DMS79 (cell line): Measurements from ENCODE around the gene AMELY.
"Not testable (repeated sequence)": the region's sequence is repeated elsewhere in the genome, so short reads cannot be mapped to it uniquely, and the experiment has no call there.

ENCODE experiments used
- DNase-seq: peaks from one replicate; lab custom pipeline; 2025; lab: John Stamatoyannopoulos, UW

AMELY gene, protein sequence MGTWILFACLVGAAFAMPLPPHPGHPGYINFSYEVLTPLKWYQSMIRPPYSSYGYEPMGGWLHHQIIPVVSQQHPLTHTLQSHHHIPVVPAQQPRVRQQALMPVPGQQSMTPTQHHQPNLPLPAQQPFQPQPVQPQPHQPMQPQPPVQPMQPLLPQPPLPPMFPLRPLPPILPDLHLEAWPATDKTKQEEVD

GRCh38 chrY:6911253-6911881, at the start of gene AMELY:
TSS of gene AMELY (minus strand) at chrY:6911752. CDS start at chrY:6872608, 39,144 bp downstream.
- no peak for DNase-seq

DNA sequence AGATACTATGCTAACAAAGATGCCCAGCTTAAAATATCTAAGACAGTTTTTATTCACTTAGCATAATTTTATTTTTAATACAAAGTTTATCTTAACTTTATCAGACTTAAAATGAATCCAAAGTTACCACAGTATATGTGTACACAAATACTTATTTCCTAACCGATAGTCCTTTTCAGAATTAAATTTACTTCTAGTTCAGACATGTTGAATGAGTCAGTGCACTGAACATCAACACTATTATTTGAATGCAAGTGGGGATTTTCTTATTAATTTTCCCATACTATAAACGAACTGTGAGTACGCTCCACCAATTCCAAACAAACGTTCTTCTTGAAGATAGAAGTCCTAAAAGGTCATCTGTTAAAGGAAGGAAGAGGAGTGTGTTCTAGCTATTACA, 38.4 kb upstream of the AMELY start:
- no peak for DNase-seq

DNA sequence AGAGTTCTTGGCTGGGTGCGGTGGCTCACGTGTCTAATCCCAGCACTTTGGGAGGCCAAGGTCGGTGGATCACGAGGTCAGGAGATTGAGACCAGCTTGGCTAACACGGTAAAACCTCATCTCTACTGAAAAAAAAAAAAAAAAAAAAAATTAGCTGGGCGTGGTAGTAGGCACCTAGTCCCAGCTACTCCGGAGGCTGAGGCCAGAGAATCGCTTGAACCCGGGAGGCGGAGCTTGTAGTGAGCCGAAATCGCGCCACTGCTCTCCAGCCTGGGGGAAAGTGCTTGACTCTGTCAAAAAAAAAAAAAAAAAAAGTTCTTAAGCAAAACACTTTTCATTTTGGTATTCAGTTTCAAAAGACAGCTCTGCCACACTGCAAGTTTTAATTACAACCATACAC, 36.8 kb upstream of the AMELY start:
- DNase-seq, result no peak

DNA sequence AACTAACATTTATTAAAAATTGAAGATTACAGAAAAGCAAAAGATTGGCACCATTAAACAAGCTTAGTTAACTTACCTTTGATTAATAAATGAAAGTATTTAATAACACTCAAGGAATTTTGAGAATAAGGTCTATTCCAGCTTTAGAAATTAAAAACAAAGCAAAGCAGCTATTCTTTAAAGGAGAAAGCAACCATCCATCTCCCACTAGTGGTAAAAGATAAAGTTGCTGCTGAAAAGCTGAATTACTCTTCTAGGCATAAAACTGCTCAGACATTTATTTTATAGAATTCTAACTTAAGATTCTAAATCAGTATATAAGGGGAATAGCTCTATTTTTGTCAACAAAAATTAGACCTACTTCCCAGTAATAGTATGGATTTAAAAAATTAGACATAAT, 36.1 kb upstream of the AMELY start:
- DNase-seq, result no peak

DNA sequence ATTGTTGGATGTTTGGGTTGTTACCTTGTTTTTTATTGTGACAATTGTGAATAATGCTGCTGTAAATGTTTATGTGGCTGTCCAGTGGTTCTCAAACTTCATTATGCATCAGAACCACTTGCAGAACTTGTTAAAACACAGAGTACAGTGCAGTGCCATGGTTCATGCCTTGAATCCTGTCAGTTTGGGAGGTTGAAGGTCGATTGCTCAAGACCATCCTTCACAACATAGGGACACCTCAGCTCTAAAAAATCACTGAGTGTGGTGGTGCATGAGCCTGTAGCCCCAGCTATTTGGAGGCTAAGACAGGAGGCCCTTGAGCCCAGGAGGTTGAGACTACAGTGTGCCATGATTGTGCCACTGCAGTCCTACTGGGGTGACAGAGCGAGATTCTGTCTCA, 23.9 kb upstream of the AMELY start:
- DNase-seq, result no peak

GRCh38 chrY:6931779-6932396, 20.3 kb upstream of the AMELY start:
- DNase-seq, result no peak

GRCh38 chrY:6929237-6929636, 17.7 kb upstream of the AMELY start:
- no peak for DNase-seq

DNA sequence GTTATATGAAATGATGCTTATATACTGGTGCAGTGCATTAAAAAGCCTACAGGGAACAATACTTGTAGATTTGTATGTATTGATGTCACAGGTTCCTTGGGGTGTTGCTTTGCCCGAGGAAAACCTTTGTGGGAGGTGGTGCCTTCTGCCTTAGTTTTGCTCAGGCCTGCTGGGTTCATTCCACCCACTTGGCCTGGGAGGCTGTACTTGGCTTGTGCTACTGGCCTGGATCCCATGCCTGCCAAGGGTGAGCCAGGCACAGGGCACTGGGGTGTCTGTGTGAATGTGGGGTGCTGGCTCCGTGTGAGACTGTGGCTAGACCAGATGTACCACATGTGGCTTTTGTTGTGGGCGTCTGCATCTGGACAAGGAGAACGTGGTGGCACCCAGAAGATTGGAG, 16.7 kb upstream of the AMELY start:
- no peak for DNase-seq

GRCh38 chrY:6921061-6921460, 9.5 kb upstream of the AMELY start:
- no peak for DNase-seq

- no peak for DNase-seq
Observed at GRCh38 chrY:6913362-6913761, 1.8 kb upstream of the AMELY start.

DNA sequence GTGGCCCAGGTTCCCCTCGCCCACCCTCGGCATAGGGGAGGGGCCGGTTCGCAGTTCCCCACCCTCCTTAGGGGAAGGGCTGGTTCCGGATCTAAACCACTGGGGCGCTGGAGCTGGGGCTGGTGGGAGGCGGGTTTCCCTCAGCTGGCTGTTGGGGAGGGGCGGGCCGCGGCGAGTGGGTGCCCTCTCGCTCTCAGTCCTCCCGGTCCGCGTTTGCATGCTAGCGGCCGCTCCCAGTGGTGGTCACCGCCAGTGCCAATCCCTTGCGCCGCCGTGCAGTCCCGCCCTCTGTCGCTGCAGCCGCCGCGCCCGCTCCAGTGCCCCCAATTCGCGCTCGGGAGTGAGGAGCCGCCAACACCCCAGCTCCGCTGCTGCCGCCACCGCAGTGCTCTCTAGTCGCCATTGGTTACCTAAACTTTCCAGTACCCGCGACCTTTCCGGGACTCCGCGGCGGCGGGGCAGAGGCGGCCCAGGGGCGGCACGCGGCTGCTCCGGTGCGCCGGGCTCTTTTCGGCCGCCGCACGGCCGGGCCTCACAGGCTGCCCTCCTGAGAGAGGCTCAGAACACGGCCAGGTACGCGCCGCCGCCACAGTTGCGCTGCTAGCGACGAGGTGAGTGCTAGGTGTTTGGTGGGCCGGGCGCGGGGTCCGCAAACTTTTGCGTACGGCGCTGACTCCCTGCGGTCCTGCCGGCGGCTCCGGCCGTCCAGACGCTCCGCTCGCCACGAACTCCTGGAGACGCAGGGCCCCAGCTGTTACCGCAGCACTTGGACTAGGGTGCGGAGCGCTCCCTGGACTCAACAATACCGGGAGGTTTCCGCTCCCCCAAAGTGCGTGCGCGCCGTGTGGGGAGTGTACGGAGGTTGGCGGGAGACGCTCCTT, 940 bp downstream of the AMELY start, which contains the start of gene TBL1Y:
Gene TBL1Y, plus strand, starts transcription at position 326 of the 881 bp plus-strand sequence. CDS start 114,388 bp downstream, outside the sequence.
- peak; percentile 2 for DNase-seq

DNA sequence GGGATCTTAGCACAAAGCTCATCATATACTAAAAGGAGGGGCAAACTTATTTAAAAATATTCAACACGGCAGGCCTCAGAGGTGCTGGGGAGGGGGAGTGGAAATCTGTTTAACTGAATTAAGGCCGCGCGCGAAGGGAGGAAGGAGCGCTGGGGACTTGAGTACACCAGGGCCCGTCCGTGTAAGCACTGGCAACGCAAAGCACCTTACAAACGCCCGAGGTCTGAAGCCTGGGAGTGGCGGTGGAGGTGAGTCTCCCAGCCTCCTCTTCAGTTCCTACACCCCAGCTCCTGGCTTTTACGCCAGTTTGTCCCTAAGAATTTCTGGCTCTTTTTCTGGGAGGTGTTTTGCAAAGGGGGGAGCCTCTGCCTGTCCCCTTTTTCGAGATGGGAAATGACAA, 1.7 kb downstream of the AMELY start:
- DNase-seq, result no peak

DNA sequence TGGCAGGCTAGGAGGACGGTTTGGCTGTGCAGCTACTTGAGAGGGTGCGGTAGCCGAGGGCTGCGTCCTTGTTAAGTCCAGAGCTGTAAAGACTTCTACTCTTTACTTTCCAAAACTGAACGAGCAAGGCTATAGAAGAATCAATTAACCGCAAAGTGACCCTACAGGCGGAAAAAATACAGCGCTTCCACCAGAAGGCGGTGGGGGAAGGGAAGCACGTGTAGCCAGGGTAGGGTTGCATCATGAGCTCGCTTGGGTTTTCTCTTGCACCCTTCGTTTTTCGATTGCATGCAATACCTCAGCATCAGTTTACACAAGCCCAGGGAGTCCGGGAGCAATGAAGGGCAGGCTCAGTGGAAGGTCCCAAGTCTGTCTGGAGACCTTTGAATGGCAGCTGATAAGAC, 2.4 kb downstream of the AMELY start:
- DNase-seq, result peak; percentile 38

- DNase-seq, result not testable (repeated sequence)
Observed at GRCh38 chrY:6908021-6908420, 3.5 kb downstream of the AMELY start.

DNA sequence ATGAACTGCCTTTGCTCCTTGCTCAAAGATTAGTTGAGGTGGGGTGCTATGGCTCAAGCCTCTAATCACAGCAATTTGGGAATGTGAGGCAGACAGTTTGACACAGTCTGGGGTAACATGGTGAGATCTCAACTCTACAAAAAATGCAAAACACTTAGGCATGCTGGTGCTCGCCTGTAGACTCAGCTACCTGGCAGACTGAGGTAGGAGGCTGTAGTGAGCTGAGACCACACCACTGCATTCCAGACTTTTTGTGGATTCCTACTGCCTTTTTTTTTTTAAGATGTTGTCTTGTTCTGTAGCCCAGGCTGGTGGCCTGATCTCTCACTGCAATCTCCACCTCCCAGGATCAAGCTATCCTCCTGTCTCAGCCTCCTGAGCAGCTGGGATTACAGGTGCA, 4.0 kb downstream of the AMELY start:
- no peak for DNase-seq

DNA sequence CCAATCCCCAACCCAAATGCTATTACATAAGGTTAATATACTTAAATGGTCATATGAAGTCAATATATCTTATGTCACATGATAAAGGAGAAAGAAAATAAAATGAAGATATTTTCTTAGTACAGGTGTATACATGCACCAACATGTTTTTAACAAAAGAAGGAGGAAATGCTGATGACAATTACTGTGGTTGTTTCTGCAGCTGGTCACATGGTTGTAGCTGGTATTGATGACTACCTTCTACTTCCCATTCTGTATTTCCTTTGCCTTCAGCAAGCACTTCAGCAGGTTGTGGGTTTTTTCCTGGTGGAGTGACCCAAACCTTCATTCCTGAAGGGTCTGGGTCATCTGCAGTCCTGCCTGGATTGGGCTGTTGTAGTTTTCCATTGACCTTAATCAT, 9.4 kb downstream of the AMELY start:
- not testable (repeated sequence) for DNase-seq

DNA sequence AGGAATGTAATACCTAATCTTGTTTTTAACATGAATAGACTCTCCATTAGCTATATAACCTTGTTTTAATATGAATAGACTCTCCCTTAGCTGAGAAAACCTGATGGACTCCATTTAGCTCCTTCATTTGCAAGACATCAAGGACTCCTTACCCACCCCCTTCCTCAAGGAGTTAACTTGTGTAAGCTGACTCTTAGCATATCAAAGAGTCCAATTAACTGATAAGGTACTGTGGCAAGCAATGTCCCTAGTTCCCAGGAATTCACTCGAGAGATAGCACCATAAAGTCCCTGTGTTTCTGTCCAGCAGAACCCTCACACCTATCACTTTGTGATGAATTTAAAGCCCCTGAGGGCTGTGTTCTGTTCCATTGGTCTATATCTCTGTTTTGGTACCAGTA, 16.3 kb downstream of the AMELY start:
- DNase-seq, result no peak

- no peak for DNase-seq
Observed at GRCh38 chrY:6894496-6894895, 17.1 kb downstream of the AMELY start.

DNA sequence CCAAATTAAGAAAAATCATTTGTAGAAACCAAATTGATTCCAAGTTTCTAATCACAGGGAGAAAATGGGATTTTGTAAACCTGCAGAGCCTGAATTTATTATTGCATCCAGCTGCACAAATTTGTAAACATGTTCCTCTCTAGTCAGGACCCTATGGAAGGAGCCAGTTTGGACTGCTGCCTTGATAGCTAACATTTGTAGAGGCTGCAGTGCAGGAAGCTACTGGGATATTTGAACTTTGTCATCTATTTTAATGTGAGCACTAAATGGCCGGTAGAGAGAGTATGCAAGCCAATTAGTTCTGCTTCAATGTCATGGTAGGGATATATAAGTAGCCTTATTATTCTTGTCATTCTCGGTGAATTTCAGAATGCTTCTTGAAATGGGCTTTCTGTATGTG, 62.2 kb downstream of the AMELY start:
- no peak for DNase-seq

DNA sequence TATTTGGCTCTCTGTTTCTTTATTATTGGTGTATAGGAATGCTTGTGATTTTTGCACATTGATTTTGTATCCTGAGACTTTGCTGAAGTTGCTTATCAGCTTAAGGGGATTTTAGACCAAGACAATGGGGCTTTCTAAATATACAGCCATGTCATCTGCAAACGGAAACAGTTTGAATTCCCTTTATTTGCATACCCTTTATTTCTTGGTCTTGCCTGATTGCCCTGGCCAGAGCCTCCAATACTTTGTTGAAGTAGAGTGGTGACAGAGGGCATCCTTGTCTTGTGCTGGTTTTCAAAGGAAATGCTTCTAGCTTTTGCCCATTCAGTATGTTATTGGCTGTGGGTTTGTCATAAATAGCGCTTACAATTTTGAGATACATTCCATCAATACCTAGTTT, 68.9 kb downstream of the AMELY start:
- not testable (repeated sequence) for DNase-seq
